AG04449 (cell line): ENCODE data around the gene C3orf22.

Source experiments
- CTCF ChIA-PET: fragments of 350-600 bp; formaldehyde crosslinking; extraction: SDS; loops from one replicate; lab custom pipeline; 2021; ENCODE audit warnings: antibody characterized with exemption; lab: Yijun Ruan, JAX
- POLR2A ChIA-PET: fragments of 400-600, 350-600 bp; formaldehyde crosslinking; extraction: SDS; loops from one replicate; lab custom pipeline; 2020; ENCODE audit warnings: antibody characterized with exemption, inconsistent platforms; lab: Yijun Ruan, JAX
- DNase-seq: peaks from one replicate; pipeline ENCODE4 v3.0.0-alpha.2; 2010; ENCODE audit warnings: low read depth, low spot score
- H3K4me3 ChIP-seq: 2 replicates; pipeline ENCODE4 v1.5.1; 2011; ENCODE audit warnings: low read depth, mild to moderate bottlenecking, control low read depth, low read length
- TF ChIP-seq, protein P1 (sequence below): IDR thresholded peaks from one replicate; pipeline ENCODE4 v1.5.1; 2011; ENCODE audit warnings: mild to moderate bottlenecking, moderate library complexity, low read length, control low read depth, inconsistent platforms; ENCODE audit not compliant: insufficient read depth; ENCODE audit errors: missing control alignments

Gene C3orf22

DNA sequence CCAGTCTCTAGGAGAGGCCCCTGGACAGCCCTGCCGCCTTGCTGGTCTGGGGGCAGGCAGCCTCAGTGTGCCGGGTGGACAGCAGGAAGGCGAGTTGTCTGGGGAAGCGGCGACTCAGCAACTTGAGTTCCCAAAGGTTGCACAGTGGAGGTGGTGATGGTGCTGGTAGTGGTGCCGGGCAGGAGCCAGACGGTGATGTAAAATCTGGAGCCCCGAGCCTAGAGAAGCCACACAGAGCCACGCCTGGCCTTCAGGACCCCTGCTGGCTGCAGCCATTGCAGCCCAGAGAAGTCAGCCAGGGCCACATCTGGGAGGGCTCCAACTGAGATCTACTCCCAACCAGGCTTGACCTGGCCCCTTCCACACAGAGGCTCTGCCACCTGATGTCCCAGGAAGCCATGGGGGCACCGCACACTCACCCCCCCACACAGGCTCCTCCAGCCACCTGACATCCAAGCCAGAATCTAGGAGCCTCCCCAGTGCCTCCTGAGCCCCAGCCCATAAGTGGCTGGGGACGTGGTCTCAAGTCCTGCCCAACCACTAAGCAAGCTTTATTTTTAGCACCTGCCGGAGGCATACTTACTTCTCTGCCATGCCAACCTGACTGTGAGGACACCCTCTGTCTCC lies 8.8 kb downstream of the C3orf22 start:
- POLR2A ChIA-PET = interaction anchor here (0.8 kb wide), 1 partner anchor 378 kb away, joined by 3 read pairs; no protein-coding TSS in a partner anchor
- TF ChIP-seq, protein P1, sequence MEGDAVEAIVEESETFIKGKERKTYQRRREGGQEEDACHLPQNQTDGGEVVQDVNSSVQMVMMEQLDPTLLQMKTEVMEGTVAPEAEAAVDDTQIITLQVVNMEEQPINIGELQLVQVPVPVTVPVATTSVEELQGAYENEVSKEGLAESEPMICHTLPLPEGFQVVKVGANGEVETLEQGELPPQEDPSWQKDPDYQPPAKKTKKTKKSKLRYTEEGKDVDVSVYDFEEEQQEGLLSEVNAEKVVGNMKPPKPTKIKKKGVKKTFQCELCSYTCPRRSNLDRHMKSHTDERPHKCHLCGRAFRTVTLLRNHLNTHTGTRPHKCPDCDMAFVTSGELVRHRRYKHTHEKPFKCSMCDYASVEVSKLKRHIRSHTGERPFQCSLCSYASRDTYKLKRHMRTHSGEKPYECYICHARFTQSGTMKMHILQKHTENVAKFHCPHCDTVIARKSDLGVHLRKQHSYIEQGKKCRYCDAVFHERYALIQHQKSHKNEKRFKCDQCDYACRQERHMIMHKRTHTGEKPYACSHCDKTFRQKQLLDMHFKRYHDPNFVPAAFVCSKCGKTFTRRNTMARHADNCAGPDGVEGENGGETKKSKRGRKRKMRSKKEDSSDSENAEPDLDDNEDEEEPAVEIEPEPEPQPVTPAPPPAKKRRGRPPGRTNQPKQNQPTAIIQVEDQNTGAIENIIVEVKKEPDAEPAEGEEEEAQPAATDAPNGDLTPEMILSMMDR = no peak
- no peak for DNase-seq
- CTCF ChIA-PET = no interaction called here
- H3K4me3 ChIP-seq = no peak overlapping the region

DNA sequence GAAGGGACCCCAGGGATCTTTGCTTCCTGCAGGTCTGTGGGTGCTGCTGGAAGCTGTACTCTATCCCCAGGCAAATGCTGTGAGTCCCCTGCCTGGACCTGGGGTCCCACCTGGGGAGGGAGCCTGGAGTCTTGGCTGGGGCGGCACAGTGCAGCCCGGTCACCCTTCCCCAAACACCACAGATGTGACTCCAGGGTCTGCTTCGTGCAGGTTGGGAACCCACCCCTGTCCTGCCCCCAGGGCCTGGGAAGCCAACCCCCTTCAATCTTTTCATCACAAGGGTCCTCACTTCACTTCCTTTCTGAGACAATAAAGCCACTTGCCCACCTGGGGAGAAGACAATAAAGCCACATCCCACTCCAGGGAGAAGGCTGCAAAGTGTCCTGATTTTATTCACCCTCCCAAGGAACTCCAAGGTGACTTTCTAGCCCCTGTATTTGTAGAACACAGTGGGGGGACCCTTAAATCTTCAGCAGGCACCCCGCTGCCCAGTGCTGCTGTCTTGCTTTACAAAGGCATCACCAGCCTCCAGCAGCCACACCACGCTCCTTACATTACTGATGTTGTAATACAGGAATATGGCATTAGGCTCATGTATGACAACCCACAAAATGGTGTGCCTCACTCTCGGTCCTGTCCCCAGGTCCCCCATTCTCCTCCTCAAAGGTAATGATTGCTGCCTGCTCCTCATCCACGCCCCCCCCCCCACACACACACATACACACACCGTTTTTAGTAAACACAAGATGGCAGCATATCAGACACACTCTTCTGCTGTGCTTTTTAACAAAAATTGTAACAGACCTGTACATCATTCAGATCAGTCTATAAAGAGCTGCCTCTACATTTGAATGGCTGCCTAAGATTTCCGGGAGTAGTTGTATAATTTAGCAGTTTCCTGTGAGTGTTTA lies 9.9 kb downstream of the C3orf22 start:
- H3K4me3 ChIP-seq = no peak overlapping the region
- ChIA-PET POLR2A (interaction anchor here (0.8 kb wide), 1 partner anchor 379 kb away, joined by 3 read pairs; no protein-coding TSS in a partner anchor), CTCF (no interaction called here)
- TF ChIP-seq, protein P1 = no peak
- no peak for DNase-seq

GRCh38 chr3:126547721-126548120 lies 11.0 kb downstream of the C3orf22 start:
- CTCF ChIA-PET = no interaction called here
- H3K4me3 ChIP-seq = no peak overlapping the region
- no peak for DNase-seq
- POLR2A ChIA-PET = no interaction called here
- TF ChIP-seq, protein P1 = no peak

DNA sequence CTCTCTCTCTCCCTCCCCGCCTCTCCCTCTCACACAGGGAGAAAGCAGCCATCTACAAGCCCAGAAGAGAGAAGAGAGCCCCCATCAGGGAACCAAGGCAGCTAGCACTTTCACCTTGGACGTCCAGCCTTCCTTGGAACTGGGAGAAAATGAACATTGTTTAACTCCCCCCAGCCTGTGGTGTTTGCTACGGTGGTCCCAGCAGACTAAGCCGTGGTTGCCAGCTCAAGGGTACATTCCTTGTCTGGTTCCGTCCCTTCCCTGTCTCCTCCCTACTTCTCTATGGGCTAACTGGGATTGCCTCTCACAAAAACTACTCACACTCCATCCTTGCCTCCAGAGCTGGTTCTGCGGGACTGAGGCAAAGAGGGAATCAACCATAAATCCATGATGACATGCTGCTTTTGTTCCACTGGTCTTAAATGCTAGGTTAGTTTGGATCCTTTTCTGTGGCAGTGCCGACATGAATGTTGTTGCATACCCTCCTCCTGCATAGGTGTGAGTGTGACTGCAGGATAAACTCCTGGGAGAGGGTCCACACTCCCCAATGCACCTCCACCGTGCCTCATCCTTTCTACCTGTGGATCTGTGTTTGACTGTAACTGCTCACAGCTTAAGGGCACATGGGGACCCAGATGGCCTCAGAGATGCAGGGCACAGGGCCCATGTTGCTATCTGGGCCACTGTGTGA lies 12.0 kb downstream of the C3orf22 start:
- no peak overlapping the region for H3K4me3 ChIP-seq
- TF ChIP-seq, protein P1 = no peak
- ChIA-PET POLR2A (no interaction called here), CTCF (no interaction called here)
- DNase-seq = no peak

DNA sequence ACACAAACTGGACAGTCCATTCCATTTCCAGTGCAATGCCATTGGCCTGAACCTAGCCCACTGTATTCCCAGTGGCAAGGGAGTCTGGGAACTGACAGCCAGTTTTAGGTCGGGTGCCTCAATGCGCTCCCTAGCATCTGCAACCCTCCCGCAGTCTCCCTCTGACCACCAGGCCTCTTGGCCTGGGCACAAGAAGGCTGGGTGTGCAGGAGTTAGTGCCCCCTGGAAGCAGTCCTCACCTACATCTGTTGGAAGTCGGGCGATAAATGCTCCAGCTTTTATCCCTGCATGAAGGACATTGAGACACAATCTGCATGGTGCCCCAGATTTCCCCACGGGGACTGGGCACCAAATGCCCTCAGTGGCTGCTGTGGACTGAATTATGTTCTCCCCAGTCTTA lies 12.7 kb downstream of the C3orf22 start:
- H3K4me3 ChIP-seq = no peak overlapping the region
- CTCF ChIA-PET = no interaction called here
- TF ChIP-seq, protein P1 = no peak
- POLR2A ChIA-PET = no interaction called here
- no peak for DNase-seq
